Measurements from ENCODE around the gene THRB. TPM values are rescaled to one million over a fixed set of nuclear protein-coding genes. Genes with fewer than 3 reads are reported as not detected.
"Not testable (repeated sequence)": the region's sequence is repeated elsewhere in the genome, so short reads cannot be mapped to it uniquely, and the experiment has no call there.

The THRB gene
- total RNA-seq, 4 donors from 2014 or later: 19.8 to 25.8 (median 23.4) TPM

DNA sequence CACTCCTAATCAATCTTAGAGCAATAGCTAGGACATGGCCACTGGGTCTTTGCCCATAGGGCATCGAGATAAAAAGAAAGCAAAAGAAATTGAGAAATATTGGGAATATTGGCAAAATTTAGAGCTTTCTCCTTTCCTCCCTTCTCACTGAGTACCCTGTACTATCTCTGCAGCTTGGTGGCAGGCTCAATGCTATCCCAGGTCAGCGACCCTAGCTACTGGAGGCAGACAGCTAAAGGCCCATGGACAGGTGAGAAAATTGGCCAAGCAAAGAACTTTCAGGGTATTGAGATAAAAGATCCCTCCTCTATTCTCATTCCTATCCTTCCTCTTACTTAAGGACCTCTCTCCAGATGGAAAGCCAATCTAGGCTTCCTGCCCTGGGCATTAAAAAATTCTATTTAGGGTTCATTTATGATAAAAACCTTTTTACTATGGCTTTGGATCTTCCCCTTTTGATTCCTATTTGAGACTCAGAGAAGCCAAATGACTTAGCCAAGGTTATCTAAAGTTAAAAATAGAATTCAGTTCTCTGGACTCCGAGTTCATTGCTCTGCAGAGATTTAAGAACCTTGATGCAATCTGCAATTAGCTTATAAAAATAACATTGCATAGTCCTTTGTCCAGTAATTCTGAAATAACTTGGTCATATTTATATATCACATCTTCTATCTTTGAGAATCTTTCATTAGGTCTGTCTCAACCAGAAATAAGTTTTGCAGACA is 75.4 kb downstream of the THRB start:
- 86% methylated on average over 3 of the region's 3 CpGs for whole genome bisulfite sequencing, 2 donors
- TF ChIP-seq CTCF (IDR thresholded peaks at IDR 0.05) (no peak), POLR2A (IDR thresholded peaks at IDR 0.05) (no peak)
- intact Hi-C loops (cut with DNase I; ENCODE audit: low total_unique reads): no loop called here
- H3K4me3 ChIP-seq (ENCODE audit: low read depth, poor library complexity, severe bottlenecking): no peak overlapping the region
- DNase-seq (ENCODE audit: low spot score in 2 of 2): no peak

DNA sequence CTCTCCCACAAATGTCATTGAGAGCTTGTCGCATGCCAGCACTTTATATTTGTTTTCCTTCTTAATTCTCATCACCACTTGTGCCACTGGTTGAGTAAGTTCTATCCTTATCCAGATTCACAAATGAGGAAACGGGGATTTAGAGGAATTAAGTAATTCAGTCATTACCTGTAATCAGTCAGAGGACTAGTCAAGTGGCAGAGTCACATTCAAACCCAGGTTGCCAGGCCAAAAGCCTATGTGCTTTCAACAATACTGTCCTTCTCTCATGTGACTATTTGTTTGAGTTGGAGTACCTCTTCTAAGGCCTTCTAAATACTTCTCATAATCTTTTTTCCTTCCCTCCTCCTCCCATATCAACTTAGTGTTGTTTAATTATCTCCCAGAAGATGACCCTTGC is 76.9 kb downstream of the THRB start:
- no peak for DNase-seq (ENCODE audit: low spot score in 2 of 2)
- no peak overlapping the region for H3K4me3 ChIP-seq (ENCODE audit: low read depth, poor library complexity, severe bottlenecking)
- TF ChIP-seq CTCF (IDR thresholded peaks at IDR 0.05) (no peak), POLR2A (IDR thresholded peaks at IDR 0.05) (no peak)
- intact Hi-C loops (cut with DNase I; ENCODE audit: low total_unique reads): no loop called here
- WGBS, 2 donors: 81 to 85% methylated on average over 2 of the region's 2 CpGs

DNA sequence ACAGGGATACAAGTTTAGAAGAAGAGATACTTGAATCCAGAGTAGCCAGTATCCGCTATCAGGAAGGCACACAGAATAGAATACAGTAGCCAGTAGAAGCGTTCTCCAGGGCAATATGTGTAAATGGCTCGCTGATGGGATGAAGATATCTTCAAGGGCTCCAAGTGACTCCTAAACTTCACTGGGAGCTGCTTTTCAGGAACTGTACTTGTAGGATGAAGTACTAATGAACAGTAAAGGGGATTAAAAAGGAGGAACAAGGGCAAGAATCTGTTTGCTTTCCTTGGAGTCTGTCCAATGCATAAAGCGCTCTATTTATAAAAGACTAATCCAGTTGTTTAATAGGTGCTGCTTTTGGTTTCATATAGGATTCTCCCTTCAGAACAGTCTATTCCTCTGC is 78.4 kb downstream of the THRB start:
- intact Hi-C loops (cut with DNase I; ENCODE audit: low total_unique reads): no loop called here
- 52 to 63% methylated on average over 4 of the region's 4 CpGs for WGBS, 2 donors
- DNase-seq (ENCODE audit: low spot score in 2 of 2): no peak
- TF ChIP-seq POLR2A (IDR thresholded peaks at IDR 0.05) (no peak), CTCF (IDR thresholded peaks at IDR 0.05) (no peak)
- no peak overlapping the region for H3K4me3 ChIP-seq (ENCODE audit: low read depth, poor library complexity, severe bottlenecking)

- intact Hi-C loops (cut with DNase I; ENCODE audit: low total_unique reads): no loop called here
- TF ChIP-seq CTCF (IDR thresholded peaks at IDR 0.05): no peak
- no peak for TF ChIP-seq POLR2A (IDR thresholded peaks at IDR 0.05)
- WGBS, 2 donors: 43 to 59% methylated on average over 3 of the region's 3 CpGs
These were observed 78.8 kb downstream of the THRB start for GRCh38 chr3:24415824-24416223.

DNA sequence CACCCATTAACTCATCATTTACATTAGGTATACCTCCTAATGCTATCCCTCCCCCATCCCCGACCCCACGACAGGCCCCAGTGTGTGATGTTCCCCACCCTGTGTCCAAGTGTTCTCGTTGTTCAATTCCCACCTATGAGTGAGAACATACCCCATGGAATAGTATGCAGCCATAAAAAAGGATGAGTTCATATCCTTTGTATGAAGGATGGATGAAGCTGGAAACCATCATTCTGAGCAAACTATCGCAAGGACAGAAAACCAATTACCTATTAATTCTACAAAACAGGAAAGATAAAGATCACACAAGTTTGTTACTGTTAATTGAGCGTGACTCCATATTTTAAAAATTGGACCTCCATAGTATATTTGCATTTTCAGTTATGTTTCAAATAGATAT is 81.0 kb downstream of the THRB start:
- H3K4me3 ChIP-seq (ENCODE audit: low read depth, poor library complexity, severe bottlenecking); DNase-seq (ENCODE audit: low spot score in 2 of 2); intact Hi-C loops (cut with DNase I; ENCODE audit: low total_unique reads): not testable (repeated sequence)
- 93 to 95% methylated on average over 5 of the region's 5 CpGs for WGBS, 2 donors

More at GRCh38 chr3:24415824-24416223, 78.8 kb downstream of the THRB start:
- no peak overlapping the region for H3K4me3 ChIP-seq (ENCODE audit: low read depth, poor library complexity, severe bottlenecking)
- DNase-seq (ENCODE audit: low spot score in 2 of 2): no peak

DNA sequence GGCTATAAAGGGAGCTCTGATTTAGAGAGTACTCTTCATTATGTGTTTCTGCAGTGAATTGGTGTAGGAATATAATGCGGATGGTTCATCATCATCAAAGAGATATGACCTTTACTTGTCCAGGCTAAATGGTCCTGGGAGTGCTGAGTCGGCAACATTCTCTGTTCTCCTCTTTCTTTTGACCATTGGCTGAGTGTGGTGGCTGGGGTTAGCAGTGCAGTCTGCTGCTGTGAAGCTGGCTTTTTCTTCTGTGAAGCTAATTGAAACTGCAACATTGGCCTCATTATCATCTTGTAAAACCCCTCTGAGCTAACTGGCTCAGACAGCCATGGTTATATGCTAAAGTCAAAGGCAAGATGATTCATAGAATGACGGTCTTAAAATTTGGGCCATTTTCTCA is 83.8 kb downstream of the THRB start:
- WGBS, 2 donors: 86 to 87% methylated on average over 3 of the region's 3 CpGs
- TF ChIP-seq POLR2A (IDR thresholded peaks at IDR 0.05): no peak
- TF ChIP-seq CTCF (IDR thresholded peaks at IDR 0.05): no peak
- DNase-seq (ENCODE audit: low spot score in 2 of 2): no peak
- intact Hi-C loops (cut with DNase I; ENCODE audit: low total_unique reads): no loop called here
- no peak overlapping the region for H3K4me3 ChIP-seq (ENCODE audit: low read depth, poor library complexity, severe bottlenecking)
